HUES48 (cell line): ENCODE results near the gene FRMD4A.
A peak's percentile ranks its signal among the peaks of the same experiment; 100 is the strongest.

Experiments used
- H3K27ac ChIP-seq: one replicate; pipeline ENCODE4 v1.7.0; 2013; ENCODE audit warnings: low read depth, low read length, inconsistent platforms
- H3K27me3 ChIP-seq: 2 replicates; pipeline ENCODE4 v1.6.1; 2013; ENCODE audit warnings: mild to moderate bottlenecking, low read length; ENCODE audit not compliant: control insufficient read depth, insufficient read depth
- H3K36me3 ChIP-seq: 2 replicates; pipeline ENCODE4 v1.6.1; 2013; ENCODE audit warnings: low read length; ENCODE audit not compliant: control insufficient read depth, insufficient read depth
- H3K4me1 ChIP-seq: 2 replicates; pipeline ENCODE4 v1.6.1; 2013; ENCODE audit warnings: mild to moderate bottlenecking, low read length; ENCODE audit not compliant: control insufficient read depth, insufficient read depth
- H3K4me3 ChIP-seq: 2 replicates; pipeline ENCODE4 v1.5.1; 2013; ENCODE audit warnings: mild to moderate bottlenecking, low read depth, low read length
- H3K9ac ChIP-seq: 2 replicates; pipeline ENCODE4 v1.6.1; 2013; ENCODE audit warnings: mild to moderate bottlenecking, low read depth, low read length, moderate library complexity
- H3K9me3 ChIP-seq: 2 replicates; pipeline ENCODE4 v1.6.1; 2013; ENCODE audit warnings: low read length; ENCODE audit not compliant: control insufficient read depth, insufficient read depth

The FRMD4A gene

DNA sequence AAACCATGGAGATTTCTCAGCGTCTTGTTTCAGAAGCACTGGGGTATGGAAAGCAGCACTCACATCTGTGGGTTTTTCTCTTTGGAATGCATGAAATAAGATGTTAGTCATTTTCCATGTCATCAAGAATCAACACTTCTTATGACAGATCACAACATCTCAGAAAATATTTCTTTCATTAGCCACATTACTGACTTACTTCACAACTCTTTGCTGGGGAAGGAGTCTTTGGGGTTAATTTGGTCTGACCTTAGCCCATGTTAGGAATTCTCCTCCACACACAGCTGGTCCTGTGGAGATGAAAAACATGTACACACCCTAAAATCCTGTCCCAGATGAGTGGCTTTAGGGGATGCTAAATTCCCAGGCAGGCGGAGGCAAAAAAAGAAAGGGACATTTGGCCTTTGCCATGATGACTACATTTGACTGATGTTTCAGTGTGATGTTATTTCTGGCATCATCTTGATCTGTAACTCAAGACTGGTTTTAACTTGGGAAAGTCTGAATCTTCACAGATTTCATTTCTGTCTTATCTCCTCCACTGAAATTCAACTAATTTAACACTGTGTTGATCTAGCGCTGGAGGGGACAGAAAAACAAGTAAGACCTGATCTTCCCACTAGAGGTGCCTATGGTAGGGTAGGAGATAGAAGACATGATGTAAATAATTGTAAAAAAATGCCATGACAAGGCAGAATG, 380.7 kb downstream of the FRMD4A start:
- no peak overlapping the region for H3K9ac ChIP-seq
- H3K27me3 ChIP-seq: no peaks in the 10 kb centered on the region
- no peaks in the 10 kb centered on the region for H3K9me3 ChIP-seq
- no peak overlapping the region for H3K27ac ChIP-seq
- H3K4me1 ChIP-seq: peaks cover 9% of the 10 kb centered on the region
- H3K4me3 ChIP-seq: no peak overlapping the region
- H3K36me3 ChIP-seq: no peaks in the 10 kb centered on the region

- Histone ChIP-seq H3K36me3 (no peaks in the 10 kb centered on the region), H3K9ac (no peak overlapping the region)
These were observed 384.6 kb downstream of the FRMD4A start for GRCh38 chr10:13946209-13946460.

DNA sequence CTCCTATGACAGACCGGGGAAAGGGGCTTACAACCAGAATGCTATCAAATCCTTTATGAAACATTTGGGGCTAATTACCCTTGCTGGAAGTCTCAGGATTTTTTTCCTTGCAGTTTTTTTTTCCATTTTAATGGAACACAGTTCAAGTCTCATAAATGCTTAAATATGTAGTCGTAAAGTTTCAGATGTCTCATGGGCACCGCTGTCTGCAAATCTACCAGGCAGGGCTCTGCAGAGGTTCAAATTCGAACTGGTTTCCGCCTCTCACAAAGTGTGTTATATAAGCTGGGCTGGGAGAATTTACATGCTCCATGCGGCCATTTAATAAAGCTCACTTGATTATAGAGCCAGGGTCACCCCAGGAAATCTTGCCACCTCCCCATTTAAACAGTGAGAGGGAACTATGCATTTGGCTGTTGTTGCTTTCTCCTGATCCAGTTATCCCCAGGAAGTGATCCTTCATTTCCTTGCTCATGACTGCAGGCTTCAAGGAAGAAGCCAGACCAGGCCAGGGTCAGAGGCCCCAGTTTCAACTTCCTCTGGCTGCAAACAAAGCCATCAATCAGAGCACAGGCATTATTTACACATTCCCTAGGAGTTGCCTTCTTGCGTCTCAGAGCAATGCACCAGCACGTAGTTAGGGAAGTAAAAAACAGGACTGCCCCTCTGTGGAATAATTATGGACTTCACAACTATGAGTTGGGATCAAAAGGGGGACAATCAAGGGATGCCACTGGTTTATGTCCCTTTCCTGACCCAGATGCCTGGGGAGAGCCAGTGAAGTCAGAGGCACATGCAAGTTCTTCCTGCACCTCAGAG, 385.1 kb downstream of the FRMD4A start:
- H3K9ac ChIP-seq: no peak overlapping the region
- no peaks in the 10 kb centered on the region for H3K9me3 ChIP-seq
- H3K4me1 ChIP-seq: peaks cover 15% of the 10 kb centered on the region
- H3K27me3 ChIP-seq: no peaks in the 10 kb centered on the region
- no peak overlapping the region for H3K4me3 ChIP-seq
- no peaks in the 10 kb centered on the region for H3K36me3 ChIP-seq
- H3K27ac ChIP-seq: peak overlapping the region; percentile 2

More at GRCh38 chr10:13946209-13946460, 384.6 kb downstream of the FRMD4A start:
- Histone ChIP-seq H3K4me1 (peaks cover 15% of the 10 kb centered on the region), H3K4me3 (no peak overlapping the region), H3K27me3 (no peaks in the 10 kb centered on the region), H3K9me3 (no peaks in the 10 kb centered on the region), H3K27ac (peak overlapping the region; percentile 2)

- H3K9me3 ChIP-seq: no peaks in the 10 kb centered on the region
- no peak overlapping the region for H3K4me3 ChIP-seq
- H3K4me1 ChIP-seq: peaks cover 15% of the 10 kb centered on the region
- no peaks in the 10 kb centered on the region for H3K36me3 ChIP-seq
- no peak overlapping the region for H3K9ac ChIP-seq
- no peaks in the 10 kb centered on the region for H3K27me3 ChIP-seq
- H3K27ac ChIP-seq: no peak overlapping the region
These were observed 385.9 kb downstream of the FRMD4A start for GRCh38 chr10:13944823-13945222.

DNA sequence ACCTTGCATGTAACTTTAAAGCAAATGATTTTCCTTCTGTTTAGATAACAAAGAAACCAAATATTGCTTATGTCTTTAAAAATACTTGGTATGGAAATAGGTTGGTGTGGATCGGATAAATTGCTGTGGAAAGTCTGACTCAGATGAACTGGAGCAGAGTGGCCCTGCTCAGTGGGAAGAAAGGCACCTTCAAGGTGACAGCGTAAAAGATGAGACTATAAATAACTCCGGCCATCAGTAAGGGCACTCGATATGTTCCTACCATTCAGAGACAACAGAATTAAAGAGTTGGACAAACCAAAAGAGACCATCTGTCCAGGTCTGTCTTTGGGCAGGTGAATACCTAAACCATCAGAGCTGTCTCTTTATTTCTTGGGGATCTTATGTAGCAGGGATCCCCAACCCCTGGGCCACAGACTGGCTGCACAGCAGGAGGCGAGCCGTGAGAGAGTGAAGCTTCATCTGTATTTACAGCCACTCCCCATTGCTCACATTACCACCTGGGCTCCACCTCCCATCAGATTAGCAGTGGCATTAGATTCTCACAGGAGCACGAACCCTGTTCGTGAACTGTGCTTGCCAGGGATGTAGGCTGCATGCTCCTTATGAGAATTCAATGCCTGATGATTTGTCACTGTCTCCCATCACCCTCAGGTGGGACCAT, 386.9 kb downstream of the FRMD4A start:
- Histone ChIP-seq H3K27ac (no peak overlapping the region), H3K9me3 (no peaks in the 10 kb centered on the region), H3K27me3 (no peaks in the 10 kb centered on the region), H3K4me1 (peaks cover 15% of the 10 kb centered on the region), H3K36me3 (no peaks in the 10 kb centered on the region), H3K4me3 (no peak overlapping the region), H3K9ac (no peak overlapping the region)

- Histone ChIP-seq H3K4me3 (no peak overlapping the region), H3K36me3 (no peaks in the 10 kb centered on the region), H3K27ac (no peak overlapping the region), H3K9me3 (no peaks in the 10 kb centered on the region), H3K27me3 (no peaks in the 10 kb centered on the region), H3K4me1 (peaks cover 17% of the 10 kb centered on the region), H3K9ac (no peak overlapping the region)
These were observed 388.7 kb downstream of the FRMD4A start for GRCh38 chr10:13942035-13942434.

DNA sequence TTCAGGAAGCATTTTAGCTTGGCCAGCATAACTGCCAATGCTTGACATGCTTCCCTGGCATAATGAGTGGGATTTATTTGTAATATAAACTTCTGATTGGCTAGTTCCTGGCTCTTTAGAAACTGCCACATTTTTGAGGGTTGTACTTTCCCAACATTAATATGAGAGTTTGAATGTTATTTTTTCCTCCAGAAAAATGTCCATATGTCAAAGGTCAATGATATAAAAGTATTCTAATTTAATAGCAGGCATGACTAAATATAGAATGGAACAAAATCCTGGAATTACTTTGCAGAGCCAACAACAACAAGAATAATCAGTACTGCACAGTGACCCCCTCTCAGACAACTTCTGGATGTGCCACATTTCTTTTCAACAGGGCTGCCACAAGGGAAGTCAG, 391.3 kb downstream of the FRMD4A start:
- Histone ChIP-seq H3K36me3 (no peaks in the 10 kb centered on the region), H3K4me3 (no peak overlapping the region), H3K27ac (no peak overlapping the region), H3K27me3 (no peaks in the 10 kb centered on the region), H3K9me3 (no peaks in the 10 kb centered on the region), H3K4me1 (peaks cover 10% of the 10 kb centered on the region; the same call in 1 of the 2 replicates), H3K9ac (no peak overlapping the region)

GRCh38 chr10:13938950-13939349, 391.8 kb downstream of the FRMD4A start:
- H3K27me3 ChIP-seq: no peaks in the 10 kb centered on the region
- no peak overlapping the region for H3K4me3 ChIP-seq
- H3K9me3 ChIP-seq: no peaks in the 10 kb centered on the region
- no peaks in the 10 kb centered on the region for H3K36me3 ChIP-seq
- no peak overlapping the region for H3K27ac ChIP-seq
- no peak overlapping the region for H3K9ac ChIP-seq
- peaks cover 7% of the 10 kb centered on the region; the same call in 1 of the 2 replicates for H3K4me1 ChIP-seq

DNA sequence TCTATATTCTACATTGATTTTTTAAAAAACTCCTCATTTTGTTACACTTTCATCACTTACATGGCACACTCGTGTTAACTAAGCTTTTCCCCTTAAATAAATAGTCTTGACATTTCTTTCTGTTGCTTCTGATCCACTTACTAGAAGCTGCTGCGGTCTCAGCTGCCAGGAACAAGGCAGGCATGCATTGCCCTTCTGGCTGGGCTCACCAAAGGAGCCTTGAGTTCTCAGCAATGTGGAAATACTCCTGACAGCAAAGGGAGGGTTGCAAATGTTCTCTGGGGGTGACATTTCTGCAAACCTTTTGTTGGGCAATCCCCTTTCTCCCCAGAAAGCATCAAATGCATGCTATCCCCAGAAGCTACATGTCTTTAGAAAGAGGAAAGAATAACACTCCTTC, 393.9 kb downstream of the FRMD4A start:
- Histone ChIP-seq H3K9me3 (no peaks in the 10 kb centered on the region), H3K4me1 (peaks cover 7% of the 10 kb centered on the region; the same call in 1 of the 2 replicates), H3K36me3 (no peaks in the 10 kb centered on the region), H3K27me3 (no peaks in the 10 kb centered on the region), H3K9ac (no peak overlapping the region), H3K4me3 (no peak overlapping the region), H3K27ac (no peak overlapping the region)

- no peaks in the 10 kb centered on the region for H3K9me3 ChIP-seq
- H3K4me1 ChIP-seq: peaks cover 13% of the 10 kb centered on the region
- H3K4me3 ChIP-seq: no peak overlapping the region
- no peaks in the 10 kb centered on the region for H3K36me3 ChIP-seq
- no peak overlapping the region for H3K9ac ChIP-seq
- no peaks in the 10 kb centered on the region for H3K27me3 ChIP-seq
- H3K27ac ChIP-seq: no peak overlapping the region
These were observed 400.6 kb downstream of the FRMD4A start for GRCh38 chr10:13930120-13930519.

DNA sequence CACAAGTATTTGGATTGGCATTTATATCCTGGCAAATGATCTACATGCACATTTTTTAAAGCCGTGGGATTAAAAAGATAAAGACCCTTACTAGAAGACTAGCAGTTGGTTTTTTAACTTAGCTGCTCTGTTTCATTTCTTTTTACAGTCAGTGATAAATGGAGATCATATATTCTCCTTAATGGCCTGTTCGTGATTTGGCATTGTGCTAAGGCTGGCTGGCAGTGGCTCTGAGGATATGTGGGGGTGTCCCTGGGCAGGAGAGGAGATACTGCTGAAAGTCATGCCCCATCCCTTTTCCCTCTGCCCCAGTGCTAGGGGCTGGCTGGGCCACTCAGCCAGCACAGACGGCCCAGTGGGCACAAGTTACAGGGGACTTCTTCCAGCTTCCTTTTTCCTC, 402.3 kb downstream of the FRMD4A start:
- Histone ChIP-seq H3K27me3 (no peaks in the 10 kb centered on the region), H3K9ac (no peak overlapping the region), H3K27ac (no peak overlapping the region), H3K4me3 (no peak overlapping the region), H3K36me3 (no peaks in the 10 kb centered on the region), H3K9me3 (no peaks in the 10 kb centered on the region), H3K4me1 (peaks cover 10% of the 10 kb centered on the region)
